HG03280 (cell line): Measurements from ENCODE around the gene TPGS2.
"Not testable (repeated sequence)": the region's sequence is repeated elsewhere in the genome, so short reads cannot be mapped to it uniquely, and the experiment has no call there.

Source experiments
- ATAC-seq: cut with Tn5 transposase; IDR thresholded peaks from one replicate; pipeline ENCODE4 v1.9.1; 2021; ENCODE audit warnings: mild to moderate bottlenecking, moderate library complexity; ENCODE audit not compliant: unreplicated experiment

TPGS2 gene

DNA sequence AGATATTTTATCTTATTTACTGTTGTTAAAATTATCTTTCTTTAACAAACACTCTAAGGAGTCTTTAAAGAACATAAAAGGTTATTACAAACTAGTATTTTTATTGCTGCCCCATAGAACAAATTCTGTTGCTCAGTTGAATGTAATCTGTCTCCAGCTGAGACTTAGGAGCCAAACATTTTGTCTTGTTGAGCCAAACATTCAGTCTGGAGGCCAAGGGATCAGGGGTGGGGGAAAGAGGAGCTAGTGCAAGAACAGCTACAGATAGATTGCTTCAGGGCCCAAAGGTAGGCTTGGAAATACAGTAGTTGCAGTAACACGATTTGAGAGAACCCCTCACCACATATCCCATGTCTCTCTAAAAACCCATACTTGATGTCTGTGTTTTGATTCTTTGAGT, 51.2 kb downstream of the TPGS2 start:
- ATAC-seq = no peak

DNA sequence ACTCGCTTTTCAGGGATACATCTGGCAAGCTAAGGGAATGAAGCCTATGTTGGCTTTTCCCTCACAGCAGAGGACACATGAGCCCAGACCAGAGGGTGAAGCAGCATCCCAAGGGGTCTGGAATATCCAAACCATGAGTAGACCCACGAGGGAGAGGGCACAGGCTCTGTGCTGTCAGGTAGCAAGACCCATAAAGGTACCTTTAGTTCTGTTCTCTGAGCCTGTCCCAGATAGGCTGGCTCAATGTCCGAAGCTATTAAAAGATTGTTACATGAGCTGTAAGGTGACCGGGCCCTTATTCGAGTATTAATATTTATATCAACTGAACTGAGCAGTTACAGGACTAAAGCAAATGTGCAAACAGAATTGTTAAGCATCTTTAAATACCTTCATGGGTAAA, 52.2 kb downstream of the TPGS2 start:
- no peak for ATAC-seq

DNA sequence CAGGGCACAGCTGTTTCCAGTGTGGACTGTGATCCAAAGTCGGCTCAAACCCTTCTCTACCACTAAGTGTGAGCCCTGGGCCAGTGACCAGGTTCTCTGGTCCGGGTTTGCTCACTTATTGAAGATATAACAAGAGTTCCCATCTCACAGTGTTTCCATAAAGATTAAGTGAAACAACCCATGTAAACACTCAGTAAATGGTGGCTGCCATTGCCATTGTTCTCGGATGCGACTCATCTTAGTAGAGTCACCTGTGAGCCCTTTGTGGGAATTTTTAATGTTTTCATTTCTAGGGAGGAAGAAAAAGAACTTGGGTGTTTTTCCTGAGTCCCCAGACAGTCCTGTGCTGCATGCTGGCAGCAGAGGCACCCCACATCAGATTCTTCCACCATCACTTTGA, 53.4 kb downstream of the TPGS2 start:
- ATAC-seq = no peak

DNA sequence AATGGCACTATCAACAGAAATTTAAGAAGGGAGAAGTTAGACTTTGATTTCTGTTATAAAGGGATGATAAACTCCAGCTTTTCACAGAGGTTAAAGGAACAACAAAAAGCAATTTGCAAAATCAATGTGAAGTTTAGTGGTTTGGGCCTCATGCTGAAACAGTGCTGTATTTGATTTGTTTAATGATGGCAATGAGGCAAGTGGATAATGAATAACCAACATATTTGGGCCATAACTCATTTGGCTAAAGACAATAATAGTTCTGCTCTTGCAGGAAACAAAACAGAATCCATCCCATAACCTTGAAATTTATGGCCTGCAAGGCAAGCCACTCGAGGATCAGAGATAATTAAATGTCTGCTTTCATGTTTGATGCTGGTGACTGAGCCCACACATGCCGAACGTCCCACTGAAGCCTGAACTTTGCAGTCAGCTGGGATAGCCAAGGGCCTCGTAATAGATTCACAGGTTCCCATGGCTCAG, 56.5 kb downstream of the TPGS2 start:
- ATAC-seq = no peak

DNA sequence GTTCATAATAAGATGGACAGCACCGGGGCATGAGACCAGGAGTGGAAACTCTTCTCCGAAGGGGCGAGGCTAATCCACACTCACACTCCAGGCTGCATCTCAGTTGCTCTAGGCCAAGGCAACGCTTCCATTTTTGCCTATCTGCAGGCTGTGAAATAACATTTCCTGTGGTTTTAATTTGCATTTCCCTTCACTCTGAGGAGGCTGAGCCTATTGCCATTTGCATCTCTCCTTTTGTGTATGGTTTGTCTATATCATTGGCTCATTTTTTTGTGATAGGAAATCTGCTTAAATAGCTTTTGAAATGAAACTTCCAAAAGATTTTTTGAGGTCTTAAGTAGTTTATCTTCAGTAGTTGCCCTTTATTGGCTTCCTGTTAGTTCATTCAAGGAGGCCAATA, 57.6 kb downstream of the TPGS2 start:
- ATAC-seq = no peak

DNA sequence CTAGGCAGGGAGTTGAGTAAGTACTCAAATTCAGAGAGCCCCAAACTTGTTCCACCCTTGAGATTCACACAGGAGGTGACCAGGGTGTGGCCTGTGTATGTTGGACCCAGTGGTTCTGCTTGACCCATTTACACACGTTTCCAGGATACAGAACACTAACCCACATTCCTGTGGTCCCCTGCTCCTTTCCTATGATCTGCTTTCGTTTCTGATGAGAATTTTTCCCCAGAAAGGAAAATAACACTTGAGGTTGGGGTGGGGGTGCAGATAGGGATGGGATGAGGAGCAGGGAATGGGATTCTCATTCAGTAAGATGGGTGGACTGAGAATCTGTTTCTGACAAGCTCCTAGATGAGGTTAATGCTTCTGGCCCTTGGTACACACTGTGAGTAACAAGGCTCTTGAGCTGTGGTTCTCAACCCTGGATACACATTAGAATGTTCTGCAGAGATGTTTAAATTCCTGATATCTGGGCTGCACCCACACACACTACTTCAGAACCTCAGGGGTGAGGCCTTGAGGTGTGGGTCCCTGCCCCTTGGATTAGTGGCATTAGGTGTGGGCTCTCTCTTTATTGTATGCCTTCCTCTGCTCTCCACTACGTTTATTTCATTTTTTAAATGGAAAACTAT, 58.4 kb downstream of the TPGS2 start:
- ATAC-seq = no peak

DNA sequence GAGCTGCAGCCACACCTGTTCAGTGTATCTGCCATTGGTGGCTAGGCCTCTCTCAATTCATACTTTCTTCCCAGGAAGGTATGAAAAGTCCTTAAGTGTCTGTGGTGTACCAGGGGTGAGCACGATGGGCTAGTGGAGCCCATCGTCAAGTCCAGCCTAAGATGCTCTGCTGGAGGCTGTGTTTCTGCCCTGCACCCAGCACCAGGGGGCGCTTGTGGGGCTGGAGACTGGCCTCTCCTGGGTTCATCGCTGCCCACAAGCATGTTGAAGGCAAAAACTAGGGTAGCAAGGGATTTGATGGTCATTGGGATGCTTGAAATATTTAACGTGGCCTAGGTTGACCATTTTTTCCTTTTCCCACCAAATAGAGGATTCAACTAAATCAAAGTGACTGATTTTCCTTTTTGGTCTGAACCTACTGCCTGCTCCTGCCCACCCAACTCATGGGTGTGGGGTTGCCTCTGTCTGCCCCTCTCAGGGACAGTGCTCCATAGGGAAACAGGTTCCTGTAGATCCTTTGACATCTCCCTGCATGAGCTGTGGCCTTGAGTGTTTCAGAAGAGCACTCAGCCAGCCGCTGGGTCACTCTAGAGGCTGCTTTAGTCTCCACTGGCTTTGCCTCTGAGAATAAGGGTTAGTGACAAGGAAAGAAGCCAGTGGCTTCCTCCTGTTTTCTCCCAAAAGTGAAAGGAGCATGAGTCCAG, 59.0 kb downstream of the TPGS2 start:
- no peak for ATAC-seq

DNA sequence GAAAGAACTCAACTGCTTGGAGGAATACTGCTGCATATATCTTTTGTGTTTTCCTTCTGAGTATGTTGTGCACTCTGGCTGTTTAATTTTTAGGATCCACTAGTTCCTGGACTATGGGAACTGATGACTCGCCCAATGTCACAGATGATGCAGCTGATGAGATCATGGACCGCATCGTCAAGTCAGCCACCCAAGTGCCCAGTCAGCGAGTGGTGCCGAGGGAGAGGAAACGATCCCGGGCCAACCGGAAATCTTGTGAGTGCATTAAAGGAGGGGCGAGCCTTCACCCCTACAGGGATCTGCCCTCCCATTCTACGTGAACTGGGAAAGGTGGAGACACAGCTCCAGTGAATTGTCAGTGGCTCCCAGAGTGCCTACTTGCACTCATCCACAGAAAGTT, 59.6 kb downstream of the TPGS2 start:
- no peak for ATAC-seq

DNA sequence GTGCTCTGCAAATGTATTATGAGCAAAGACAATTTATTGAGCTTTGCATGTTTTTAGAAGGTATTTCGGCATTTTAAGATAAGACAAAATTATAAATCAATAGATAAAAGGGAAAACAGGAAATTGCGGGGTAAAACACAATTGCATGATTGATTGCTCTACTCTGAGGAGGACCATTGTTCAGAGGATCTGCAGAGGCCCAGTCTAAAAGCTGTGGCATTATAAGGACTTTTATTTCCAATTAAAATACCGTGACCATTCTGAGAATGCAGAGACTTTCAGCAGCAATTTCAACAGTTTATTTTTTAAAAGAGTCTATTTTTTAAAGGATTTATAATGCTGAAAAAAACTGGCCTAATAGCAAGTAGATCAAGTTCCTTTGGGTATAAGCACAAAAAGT, 62.0 kb downstream of the TPGS2 start:
- ATAC-seq = no peak

DNA sequence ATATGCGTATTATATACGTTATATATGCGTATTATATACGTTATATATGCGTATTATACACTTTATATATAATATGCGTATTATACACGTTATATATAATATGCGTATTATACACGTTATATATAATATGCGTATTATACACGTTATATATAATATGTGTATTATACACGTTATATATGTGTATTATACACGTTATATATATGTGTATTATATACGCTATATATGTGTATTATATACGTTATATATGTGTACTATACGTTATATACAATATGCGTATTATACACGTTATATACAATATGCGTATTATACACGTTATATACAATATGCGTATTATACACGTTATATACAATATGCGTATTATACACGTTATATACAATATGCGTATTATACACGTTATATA, 65.8 kb downstream of the TPGS2 start:
- ATAC-seq = not testable (repeated sequence)

DNA sequence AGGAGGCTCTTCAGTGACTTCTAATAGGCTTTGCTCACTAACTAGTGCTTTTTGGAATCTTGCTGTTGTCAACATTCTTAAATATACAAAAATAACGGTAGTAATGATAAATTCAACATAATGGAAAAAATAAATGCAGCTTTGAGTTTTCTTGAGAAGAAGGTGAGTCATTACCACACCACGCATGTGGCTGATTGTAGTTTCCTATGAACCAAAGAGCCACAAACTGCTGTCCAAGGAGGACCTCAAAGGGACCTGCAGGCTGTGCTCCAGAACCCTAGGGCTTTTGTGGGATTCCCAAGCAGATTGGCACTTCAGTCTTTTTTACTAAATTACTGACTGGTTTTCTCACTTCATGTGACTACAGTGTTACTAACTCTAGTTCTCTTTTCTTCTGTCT, 66.7 kb downstream of the TPGS2 start:
- ATAC-seq = no peak

DNA sequence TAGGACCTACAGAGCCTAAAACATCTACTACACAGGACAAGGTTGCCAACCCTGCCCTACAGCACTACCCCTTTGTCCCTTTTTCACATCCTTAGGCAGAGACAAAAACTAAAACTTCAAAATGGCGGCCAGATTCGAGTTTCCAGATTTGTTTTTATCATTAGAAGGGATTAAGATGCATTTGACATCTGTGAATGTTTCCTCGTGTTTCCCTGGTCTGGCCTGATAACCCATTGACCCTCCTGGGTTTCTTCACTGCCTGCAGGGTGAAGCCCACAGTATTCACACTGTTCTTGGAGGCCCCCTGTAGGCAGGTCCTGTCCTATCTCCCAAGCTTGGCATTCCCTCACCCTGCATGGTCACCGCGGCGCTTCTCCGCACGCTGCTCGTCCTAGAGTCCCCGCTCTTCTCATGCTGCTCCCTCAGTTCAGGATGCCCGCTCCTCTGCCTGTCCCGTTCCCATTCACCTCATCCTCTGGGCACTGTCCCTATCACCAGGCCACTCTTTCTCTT, 67.6 kb downstream of the TPGS2 start:
- ATAC-seq = no peak

DNA sequence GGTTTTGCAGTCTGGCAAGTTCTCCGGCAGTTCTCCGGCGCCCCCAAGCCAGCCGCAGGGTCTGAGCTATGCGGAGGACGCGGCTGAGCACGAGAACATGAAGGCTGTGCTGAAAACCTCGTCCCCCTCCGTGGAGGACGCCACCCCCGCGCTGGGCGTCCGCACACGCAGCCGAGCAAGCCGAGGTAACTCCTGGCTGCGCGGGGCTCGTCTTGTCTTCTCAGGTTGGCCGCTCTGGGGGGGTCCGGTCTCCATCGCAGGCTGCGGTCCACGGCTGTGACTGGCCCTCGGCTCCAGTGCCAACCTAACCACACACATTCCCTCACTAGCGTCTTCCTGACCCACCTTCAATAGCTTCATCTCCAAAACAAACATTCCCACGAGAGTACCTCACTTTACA, 68.2 kb downstream of the TPGS2 start:
- ATAC-seq = no peak

DNA sequence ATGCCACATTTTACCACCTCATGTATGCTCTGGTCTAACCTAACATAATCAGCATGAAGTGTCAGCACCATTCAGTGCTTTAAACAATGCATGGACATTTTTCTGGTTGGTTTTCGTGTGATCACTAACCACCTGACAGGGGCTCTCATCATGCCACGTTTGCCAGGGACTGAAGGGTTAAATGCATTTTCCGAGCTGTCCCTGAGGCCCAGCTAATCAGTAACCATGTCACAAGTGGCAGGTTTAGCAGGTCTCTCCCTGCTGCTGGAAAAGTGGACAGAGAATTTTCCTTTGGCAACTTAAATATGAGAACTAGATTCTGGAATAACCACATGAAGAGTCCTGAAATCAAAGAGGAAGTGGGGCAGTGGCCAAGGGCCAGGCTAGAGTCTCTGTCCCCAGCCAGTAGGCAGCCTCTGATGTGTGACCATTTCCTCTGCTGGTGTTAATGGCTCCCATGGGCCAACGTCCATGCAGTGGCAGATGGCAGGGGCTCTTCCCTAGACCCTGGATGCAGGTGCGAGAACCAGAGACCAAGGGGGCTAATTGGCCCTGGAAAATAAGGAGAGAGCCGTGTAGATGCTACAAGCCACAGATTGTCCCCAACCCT, 69.5 kb downstream of the TPGS2 start:
- no peak for ATAC-seq

DNA sequence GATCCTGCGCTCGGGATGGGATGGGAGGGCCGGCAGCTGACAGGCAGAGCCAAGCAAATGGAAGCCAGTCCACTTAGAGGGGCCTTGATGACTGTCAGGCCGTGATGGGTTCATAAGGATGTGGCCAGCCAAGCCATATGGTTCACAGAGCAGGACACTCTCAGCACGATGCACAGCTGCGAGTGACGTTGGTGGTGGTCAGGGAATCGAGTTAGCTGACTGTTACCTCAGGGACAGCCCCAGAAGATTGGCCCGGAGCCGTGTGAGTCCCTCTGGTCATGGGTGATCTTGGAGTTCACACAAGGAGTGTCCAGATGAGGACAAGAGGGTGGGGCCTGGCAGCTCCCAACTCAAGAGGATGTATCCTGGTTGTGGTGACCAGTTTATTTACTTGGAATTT, 70.2 kb downstream of the TPGS2 start:
- ATAC-seq = no peak

DNA sequence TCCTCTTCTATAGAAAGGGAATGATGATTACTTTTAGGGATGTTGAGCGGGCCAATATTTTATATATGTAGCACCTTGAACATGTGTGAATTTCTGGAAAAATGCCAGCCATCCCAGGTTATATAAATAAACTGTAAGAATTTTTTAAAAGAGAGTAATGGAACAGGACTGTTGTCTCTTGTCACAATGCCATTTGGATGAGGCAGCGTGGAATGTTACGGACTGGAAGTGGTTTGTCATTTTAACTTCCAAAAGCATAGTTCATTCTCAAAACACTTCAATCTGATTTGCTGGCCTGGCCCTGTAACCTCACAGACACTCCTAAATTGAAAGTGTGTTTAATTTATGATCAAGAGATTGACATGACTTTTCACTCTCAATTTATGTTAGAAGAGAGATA, 70.8 kb downstream of the TPGS2 start:
- no peak for ATAC-seq

DNA sequence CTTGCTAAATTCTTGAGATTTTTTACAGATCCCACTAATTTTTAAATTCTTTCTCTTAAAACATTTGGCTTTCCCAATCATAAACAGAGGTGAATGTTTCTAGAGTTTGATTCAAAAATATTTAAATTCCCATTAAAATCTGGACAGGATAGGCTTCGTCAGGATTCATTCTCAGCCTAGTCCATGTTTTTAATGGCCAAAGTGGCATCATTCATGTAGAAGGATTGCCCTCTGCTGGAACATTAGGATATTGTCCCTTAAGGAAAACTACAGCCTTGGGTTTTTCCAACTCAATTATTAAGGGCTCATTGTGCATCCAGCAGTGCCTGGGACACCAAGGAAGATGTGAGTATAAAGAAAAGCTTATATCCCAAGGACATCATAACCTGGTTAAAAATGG, 71.7 kb downstream of the TPGS2 start:
- no peak for ATAC-seq

DNA sequence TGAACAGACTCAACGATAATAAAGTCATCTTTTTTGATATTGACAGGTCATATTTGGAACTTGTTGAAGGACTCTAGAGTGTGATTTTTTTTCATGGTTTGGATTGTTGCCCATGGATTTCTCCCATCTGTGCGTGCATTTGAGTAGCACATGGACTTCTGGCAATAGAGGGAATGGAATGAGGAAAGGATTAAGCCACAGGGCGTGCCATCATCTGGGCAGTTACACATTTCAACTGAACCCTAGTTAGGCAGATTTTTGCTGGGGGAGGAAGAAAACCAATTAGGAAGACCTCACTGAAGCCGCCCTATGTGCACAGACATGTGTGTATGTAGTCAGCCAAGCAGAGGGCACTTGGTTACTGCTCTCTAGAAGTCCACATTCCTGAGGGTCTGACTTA, 72.6 kb downstream of the TPGS2 start:
- no peak for ATAC-seq

DNA sequence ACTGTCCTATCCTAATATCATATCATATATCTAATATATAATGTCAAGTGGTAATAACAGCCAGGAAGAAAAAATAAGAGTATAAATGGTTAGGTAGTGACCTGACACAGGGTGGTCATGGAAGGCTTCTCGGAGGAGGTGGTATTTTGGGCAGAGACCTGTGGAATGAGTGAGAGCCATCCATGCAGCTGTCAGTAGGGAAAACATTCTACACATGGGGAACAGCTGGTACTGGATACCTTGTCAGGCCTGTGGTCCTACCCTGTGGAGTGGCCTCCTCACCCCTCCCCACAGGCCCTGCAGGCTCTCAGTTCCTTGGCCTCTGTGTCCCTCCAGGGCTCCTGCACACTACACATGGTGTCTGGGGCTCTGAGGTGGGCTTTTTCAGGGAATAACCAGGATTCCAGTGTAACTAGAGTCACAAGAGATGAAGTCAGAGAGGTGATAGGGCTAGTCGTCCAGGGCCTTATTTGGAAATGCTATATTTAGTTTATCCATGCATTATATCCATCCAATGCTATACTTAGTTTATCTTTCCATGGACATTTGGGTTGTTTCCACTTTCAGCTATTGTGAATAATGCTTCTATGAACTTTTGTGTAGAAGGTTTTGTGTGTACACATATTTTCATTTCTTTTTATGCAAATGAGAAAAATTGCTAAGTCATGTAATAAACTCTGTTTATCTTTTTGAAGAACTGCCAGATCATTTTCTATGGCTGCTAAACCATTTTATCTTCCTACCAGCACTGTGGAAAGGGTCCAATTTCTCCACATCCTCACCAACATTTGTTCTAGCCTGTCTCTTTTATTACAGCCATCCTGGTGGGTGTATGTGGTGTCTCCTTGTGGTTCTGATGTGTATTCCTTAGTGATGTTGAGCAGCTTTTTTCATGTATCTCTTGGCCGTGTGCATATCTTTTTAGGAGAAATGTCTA, 75.6 kb downstream of the TPGS2 start:
- no peak for ATAC-seq

DNA sequence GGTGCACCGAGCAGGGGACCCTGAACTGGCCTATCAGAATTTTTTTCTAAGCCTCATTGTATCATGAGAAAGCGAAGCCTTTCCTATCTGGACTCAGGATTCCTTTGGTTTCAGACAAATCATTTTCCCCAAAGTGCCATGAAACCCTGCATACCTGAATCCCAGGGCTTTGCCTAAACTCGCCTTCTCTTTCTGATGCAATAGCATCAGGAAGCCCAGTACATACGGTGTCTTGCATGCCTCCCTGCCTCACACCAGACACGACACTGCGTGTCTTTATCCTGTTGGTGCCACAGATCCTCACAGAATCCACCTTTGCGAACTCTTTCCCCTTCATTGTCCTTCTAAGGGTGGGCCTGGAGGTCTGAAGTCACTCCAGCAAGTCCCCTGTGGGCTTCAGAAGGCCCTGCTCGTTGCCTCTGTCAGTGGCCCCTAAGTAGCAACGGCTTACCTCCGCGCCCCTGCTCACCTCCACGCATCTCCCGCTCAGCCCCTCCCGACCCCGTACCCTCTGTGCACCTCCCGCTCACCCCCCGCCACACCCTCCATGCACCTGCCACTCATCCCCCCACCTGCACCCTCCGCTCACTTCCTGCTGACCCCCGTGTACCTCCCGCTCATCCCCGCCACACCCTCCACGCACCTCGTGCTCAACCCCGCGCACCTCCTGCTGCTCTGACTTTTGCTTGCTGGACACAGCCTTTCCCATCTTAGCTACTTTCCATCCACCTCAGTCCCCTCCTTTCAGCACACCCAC, 83.4 kb downstream of the TPGS2 start:
- no peak for ATAC-seq
